PC-3 (cell line): Measurements from ENCODE around the gene PFN4. TPM values are rescaled to one million over a fixed set of nuclear protein-coding genes. Genes with fewer than 3 reads are reported as not detected.

Source experiments
- ATAC-seq: fragments of 200-7000 bp; cut with Tn5 transposase; 2 replicates; pipeline ENCODE4 v1.9.1; 2020; ENCODE audit warnings: mild to moderate bottlenecking, moderate library complexity
- BruUV-seq: library from RNA; stranded (reverse); fragments of 400-500 nt; replicated peaks from 2 replicates; lab custom pipeline; 2021; lab: Mats Ljungman, UMichigan
- CTCF ChIA-PET: fragments of 300-600 bp; sonication (Branson Sonifier 250); formaldehyde crosslinking; loops from one replicate; lab custom pipeline; 2022; ENCODE audit warnings: antibody characterized with exemption; lab: Charles Lee
- POLR2A ChIA-PET: fragments of 300-600 bp; sonication (Branson Sonifier 250); formaldehyde crosslinking; loops from one replicate; lab custom pipeline; 2022; ENCODE audit warnings: antibody characterized with exemption; ENCODE audit not compliant: unreplicated experiment; lab: Charles Lee
- DNase-seq: peaks from one replicate; pipeline ENCODE4 v3.0.0-alpha.2; 2015
- H2AFZ ChIP-seq: fragments of 300-600 bp; sonication (generic); 2 replicates; pipeline ENCODE4 v1.6.0; 2016; ENCODE audit warnings: antibody characterized with exemption, low read length
- H3F3A ChIP-seq: fragments of 300-600 bp; sonication (generic); one replicate; pipeline ENCODE4 v1.6.0; 2017; ENCODE audit warnings: antibody characterized with exemption, low read length, control low read depth, mild to moderate bottlenecking; ENCODE audit not compliant: unreplicated experiment
- H3K27ac ChIP-seq: fragments of 300-600 bp; sonication (generic); 2 replicates; pipeline ENCODE4 v1.5.1; 2016; ENCODE audit warnings: mild to moderate bottlenecking, low read length
- H3K27me3 ChIP-seq: fragments of 300-600 bp; sonication (generic); 2 replicates; pipeline ENCODE4 v1.6.1; 2016; ENCODE audit warnings: low read length, mixed read lengths
- H3K36me3 ChIP-seq: fragments of 300-600 bp; sonication (generic); 2 replicates; pipeline ENCODE4 v1.6.1; 2016; ENCODE audit warnings: low read depth, mixed run types, low read length, mixed read lengths
- H3K4me1 ChIP-seq: fragments of 300-600 bp; sonication (generic); 2 replicates; pipeline ENCODE4 v1.5.1; 2016; ENCODE audit warnings: low read length; ENCODE audit not compliant: insufficient read depth
- H3K4me2 ChIP-seq: fragments of 300-600 bp; sonication (generic); 2 replicates; pipeline ENCODE4 v1.6.0; 2016; ENCODE audit warnings: low read length
- H3K4me3 ChIP-seq: fragments of 300-600 bp; sonication (generic); 2 replicates; pipeline ENCODE4 v1.5.1; 2016; ENCODE audit warnings: mild to moderate bottlenecking, low read length, mixed read lengths
- H3K79me2 ChIP-seq: fragments of 300-600 bp; sonication (generic); 2 replicates; pipeline ENCODE4 v1.6.1; 2017; ENCODE audit warnings: low read length, mixed read lengths
- H3K9ac ChIP-seq: fragments of 300-600 bp; sonication (generic); 2 replicates; pipeline ENCODE4 v1.6.0; 2016; ENCODE audit warnings: mild to moderate bottlenecking, low read length
- H3K9me2 ChIP-seq: fragments of 300-600 bp; sonication (generic); replicated peaks from 2 replicates; pipeline ENCODE4 v1.6.1; 2016; ENCODE audit warnings: mixed run types, low read length, mixed read lengths
- H3K9me3 ChIP-seq: fragments of 300-600 bp; sonication (generic); 2 replicates; pipeline ENCODE4 v1.6.1; 2016; ENCODE audit warnings: low read length, mixed read lengths
- H4K20me1 ChIP-seq: fragments of 300-600 bp; sonication (generic); 2 replicates; pipeline ENCODE4 v1.6.1; 2016; ENCODE audit warnings: low read length, mixed read lengths
- CTCF ChIP-seq: fragments of 300-600 bp; sonication (generic); conservative IDR thresholded peaks from 2 replicates; pipeline ENCODE4 v1.5.1; 2017; ENCODE audit warnings: antibody characterized with exemption, low read depth, mild to moderate bottlenecking, low read length
- EZH2 ChIP-seq: fragments of 300-600 bp; sonication (generic); IDR thresholded peaks from one replicate; pipeline ENCODE4 v1.6.1; 2017; ENCODE audit warnings: antibody characterized with exemption, mild to moderate bottlenecking, low read length; ENCODE audit not compliant: unreplicated experiment
- EZH2phosphoT487 ChIP-seq: fragments of 300-600 bp; sonication (generic); IDR thresholded peaks from 2 replicates; pipeline ENCODE4 v1.6.1; 2018; ENCODE audit warnings: mild to moderate bottlenecking, antibody characterized with exemption, low read length, borderline replicate concordance
- intact Hi-C: fragments of 100-400 bp; cut with micrococcal nuclease; formaldehyde crosslinking; loops from 2 replicates; pipeline ENCODE4 v1.9.0; 2023
- total RNA-seq: library from RNA; depleted of rRNA; stranded (reverse); fragments of >200 nt; gene quantifications from 2 replicates; pipeline ENCODE4 v1.2.3, GENCODE V29; 2014

The PFN4 gene
- total RNA-seq, 1 experiment from 2014 or later = 0.44 TPM

GRCh38 chr2:24106786-24107185, 16.3 kb downstream of the PFN4 start:
- Histone ChIP-seq H3K4me2 (no peak overlapping the region), H3K27ac (no peak overlapping the region), H3K79me2 (no peaks in the 10 kb centered on the region), H3K9me3 (no peaks in the 10 kb centered on the region), H2AFZ (no peak overlapping the region), H3K9me2 (no peaks in the 10 kb centered on the region), H3K36me3 (no peaks in the 10 kb centered on the region), H3K4me3 (no peak overlapping the region), H3K27me3 (no peaks in the 10 kb centered on the region), H3K9ac (no peak overlapping the region), H3F3A (no peaks in the 10 kb centered on the region), H3K4me1 (peaks cover 11% of the 10 kb centered on the region), H4K20me1 (no peaks in the 10 kb centered on the region)
- ChIA-PET POLR2A (no interaction called here), CTCF (no interaction called here)
- ATAC-seq (no peak), DNase-seq (no peak)
- BruUV-seq = no TSS peak
- intact Hi-C loops = no loop called here
- no peak for TF ChIP-seq CTCF
- no peak for TF ChIP-seq EZH2phosphoT487
- TF ChIP-seq EZH2 = no peak

- no peak for DNase-seq
- ChIA-PET POLR2A (no interaction called here), CTCF (no interaction called here)
- Histone ChIP-seq H3K27me3 (no peaks in the 10 kb centered on the region), H4K20me1 (no peaks in the 10 kb centered on the region), H3K4me2 (no peak overlapping the region), H2AFZ (no peak overlapping the region), H3K4me3 (no peak overlapping the region), H3K9me2 (no peaks in the 10 kb centered on the region), H3K4me1 (peaks cover under 1% of the 10 kb centered on the region; the same call in 1 of the 2 replicates), H3F3A (no peaks in the 10 kb centered on the region), H3K9me3 (no peaks in the 10 kb centered on the region), H3K36me3 (no peaks in the 10 kb centered on the region), H3K9ac (no peak overlapping the region), H3K79me2 (no peaks in the 10 kb centered on the region), H3K27ac (no peak overlapping the region)
- ATAC-seq = no peak
- no TSS peak for BruUV-seq
- TF ChIP-seq EZH2 (no peak), EZH2phosphoT487 (no peak), CTCF (no peak)
- intact Hi-C loops = no loop called here
Observed at GRCh38 chr2:24105816-24106215, 17.3 kb downstream of the PFN4 start.

GRCh38 chr2:24104906-24105305, 18.2 kb downstream of the PFN4 start:
- Histone ChIP-seq H3K9me2 (no peaks in the 10 kb centered on the region), H3K27ac (no peak overlapping the region), H3F3A (no peaks in the 10 kb centered on the region), H4K20me1 (no peaks in the 10 kb centered on the region), H3K27me3 (no peaks in the 10 kb centered on the region), H3K36me3 (no peaks in the 10 kb centered on the region), H3K9me3 (no peaks in the 10 kb centered on the region), H3K79me2 (no peaks in the 10 kb centered on the region), H3K9ac (no peak overlapping the region), H3K4me3 (no peak overlapping the region), H2AFZ (no peak overlapping the region), H3K4me1 (no peaks in the 10 kb centered on the region), H3K4me2 (no peak overlapping the region)
- intact Hi-C loops = no loop called here
- ChIA-PET POLR2A (interaction anchor here (0.6 kb wide), 1 partner anchor 18 kb away, joined by 5 read pairs; no protein-coding TSS in a partner anchor), CTCF (no interaction called here)
- ATAC-seq = no peak
- TF ChIP-seq CTCF (no peak), EZH2 (no peak), EZH2phosphoT487 (no peak)
- no TSS peak for BruUV-seq
- no peak for DNase-seq
